Caco-2 (cell line): ENCODE data around the gene TTLL9. TPM values are rescaled to one million over a fixed set of nuclear protein-coding genes. Genes with fewer than 3 reads are reported as not detected.

Source experiments
- Bru-seq: library from RNA; stranded (reverse); fragments of 400-500 nt; gene quantifications from one replicate; lab custom pipeline; 2021; lab: Mats Ljungman, UMichigan
- BruChase-seq, 2 experiments: library from RNA; stranded (reverse); fragments of 400-500 nt; gene quantifications; one replicate each; lab custom pipeline; 2021; lab: Mats Ljungman, UMichigan
- BruUV-seq: library from RNA; stranded (reverse); fragments of 400-500 nt; replicated peaks from 2 replicates; lab custom pipeline; 2021; lab: Mats Ljungman, UMichigan
- CTCF ChIA-PET: fragments of 300-600 bp; sonication (Branson Sonifier 250); formaldehyde crosslinking; loops from one replicate; lab custom pipeline; 2022; ENCODE audit warnings: antibody characterized with exemption; lab: Charles Lee
- POLR2A ChIA-PET: fragments of 300-600 bp; sonication (Branson Sonifier 250); formaldehyde crosslinking; loops from one replicate; lab custom pipeline; 2022; ENCODE audit warnings: antibody characterized with exemption; lab: Charles Lee
- DNase-seq, 2 experiments: peaks; one replicate each; pipeline versions ENCODE4 v3.0.0 to v3.0.0-alpha.2; 2020 to 2022
- H3K27me3 ChIP-seq: replicated peaks from 2 replicates; pipeline ENCODE4 v1.6.0; 2011; ENCODE audit warnings: low read length; ENCODE audit not compliant: control insufficient read depth, insufficient read depth
- H3K36me3 ChIP-seq: 2 replicates; pipeline ENCODE4 v1.5.1; 2011; ENCODE audit warnings: low read length; ENCODE audit not compliant: control insufficient read depth, insufficient read depth
- H3K4me1 ChIP-seq: fragments of 250-450 bp; sonication (Bioruptor Pico); 2 replicates; pipeline ENCODE4 v1.5.1; 2020; ENCODE audit warnings: mild to moderate bottlenecking
- H3K4me3 ChIP-seq: 2 replicates; pipeline ENCODE4 v1.5.1; 2011; ENCODE audit warnings: low read depth, mild to moderate bottlenecking, control low read depth, low read length
- H3K9me3 ChIP-seq: fragments of 250-450 bp; sonication (Bioruptor Pico); 2 replicates; pipeline ENCODE4 v1.5.1; 2020; ENCODE audit warnings: mild to moderate bottlenecking, moderate library complexity
- H3K27ac Mint-ChIP-seq: one replicate; pipeline ENCODE4 v1.8.0; 2022; ENCODE audit warnings: mixed read lengths; ENCODE audit not compliant: unreplicated experiment
- H3K27me3 Mint-ChIP-seq: one replicate; pipeline ENCODE4 v1.8.0; 2022; ENCODE audit warnings: mixed read lengths; ENCODE audit not compliant: insufficient read depth, unreplicated experiment
- H3K36me3 Mint-ChIP-seq: one replicate; pipeline ENCODE4 v1.8.0; 2022; ENCODE audit warnings: mild to moderate bottlenecking, mixed read lengths; ENCODE audit not compliant: insufficient read depth, unreplicated experiment
- H3K4me1 Mint-ChIP-seq: one replicate; pipeline ENCODE4 v1.8.0; 2022; ENCODE audit warnings: low read depth, mixed read lengths; ENCODE audit not compliant: unreplicated experiment
- H3K4me3 Mint-ChIP-seq: one replicate; pipeline ENCODE4 v1.8.0; 2022; ENCODE audit warnings: mild to moderate bottlenecking, moderate library complexity, mixed read lengths; ENCODE audit not compliant: unreplicated experiment
- H3K9me3 Mint-ChIP-seq: one replicate; pipeline ENCODE4 v1.8.0; 2022; ENCODE audit warnings: mixed read lengths; ENCODE audit not compliant: unreplicated experiment
- intact Hi-C: fragments of 100-400 bp; cut with micrococcal nuclease; formaldehyde crosslinking; loops from one replicate; pipeline ENCODE4 v1.10.0; 2022; ENCODE audit not compliant: unreplicated experiment
- long read RNA-seq: library from polyadenylated mRNA; stranded (forward); transcript quantifications from one replicate; pipeline ENCODE4 v2.0.0, GENCODE V29; 2022
- total RNA-seq: library from RNA; stranded (reverse); gene quantifications from 2 replicates; pipeline ENCODE4 v1.2.3, GENCODE V29; 2022
- TF ChIP-seq, protein P1 (sequence below), 2 experiments: fragments of 200-600 bp in 1 of 2; IDR thresholded peaks; 1 replicate in 1 of 2; 2 replicates in 1 of 2; pipeline versions ENCODE4 v1.5.1 to v1.8.0; 2011 to 2022; ENCODE audit warnings: antibody characterized with exemption in 1 of 2, control low read depth in 1 of 2, inconsistent platforms in 1 of 2, low read depth in 1 of 2, low read length in 1 of 2, mild to moderate bottlenecking in 1 of 2, moderate library complexity in 1 of 2; ENCODE audit not compliant: insufficient read depth in 1 of 2, severe bottlenecking in 1 of 2, unreplicated experiment in 1 of 2

TTLL9 gene
- total RNA-seq (not detected in 2 replicates), Bru-seq, nascent RNA (percentile 29 among the genes with signal in this experiment), BruChase-seq, experiment 1, labeled RNA remaining after a 2-hour chase (percentile 20 among the genes with signal in this experiment), BruChase-seq, experiment 2, labeled RNA remaining after a 6-hour chase (percentile 18 among the genes with signal in this experiment)
- long read RNA-seq, partial matches to known transcripts: 0 of 1 reads
- long read RNA-seq, other reads (novel, unspliced or antisense): 1 of 1 reads

- POLR2A ChIA-PET: no interaction called here
- intact Hi-C loops: loop anchor here (1.0 kb wide), 2 partner anchors 9 kb away; no protein-coding TSS in a partner anchor
- H3K9me3 ChIP-seq: no peaks in the 10 kb centered on the region
- peak within 1 kb of the TSS; percentile 96 for H3K4me3 Mint-ChIP-seq
- peaks cover 15% of the 10 kb centered on the region for H3K4me1 ChIP-seq
- H3K27me3 ChIP-seq: no peaks in the 10 kb centered on the region
- no TSS peak for BruUV-seq
- peaks cover 22% of the 10 kb centered on the region for H3K27me3 Mint-ChIP-seq
- H3K9me3 Mint-ChIP-seq: no peaks in the 10 kb centered on the region
- peak; percentile 70 to 83 for DNase-seq
- CTCF ChIA-PET: interaction anchor here (0.5 to 2.2 kb wide), 5 partner anchors 17 to 225 kb away, joined by 3 to 7 read pairs (median 5); partner anchors contain the start of gene PDRG1
- H3K36me3 Mint-ChIP-seq: no peaks in the 10 kb centered on the region
- peak within 1 kb of the TSS; percentile 56 for H3K4me3 ChIP-seq
- TF ChIP-seq, protein P1, sequence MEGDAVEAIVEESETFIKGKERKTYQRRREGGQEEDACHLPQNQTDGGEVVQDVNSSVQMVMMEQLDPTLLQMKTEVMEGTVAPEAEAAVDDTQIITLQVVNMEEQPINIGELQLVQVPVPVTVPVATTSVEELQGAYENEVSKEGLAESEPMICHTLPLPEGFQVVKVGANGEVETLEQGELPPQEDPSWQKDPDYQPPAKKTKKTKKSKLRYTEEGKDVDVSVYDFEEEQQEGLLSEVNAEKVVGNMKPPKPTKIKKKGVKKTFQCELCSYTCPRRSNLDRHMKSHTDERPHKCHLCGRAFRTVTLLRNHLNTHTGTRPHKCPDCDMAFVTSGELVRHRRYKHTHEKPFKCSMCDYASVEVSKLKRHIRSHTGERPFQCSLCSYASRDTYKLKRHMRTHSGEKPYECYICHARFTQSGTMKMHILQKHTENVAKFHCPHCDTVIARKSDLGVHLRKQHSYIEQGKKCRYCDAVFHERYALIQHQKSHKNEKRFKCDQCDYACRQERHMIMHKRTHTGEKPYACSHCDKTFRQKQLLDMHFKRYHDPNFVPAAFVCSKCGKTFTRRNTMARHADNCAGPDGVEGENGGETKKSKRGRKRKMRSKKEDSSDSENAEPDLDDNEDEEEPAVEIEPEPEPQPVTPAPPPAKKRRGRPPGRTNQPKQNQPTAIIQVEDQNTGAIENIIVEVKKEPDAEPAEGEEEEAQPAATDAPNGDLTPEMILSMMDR (IDR thresholded peaks at IDR 0.05; ENCODE audit: insufficient read depth in 1 of 2, low read depth in 1 of 2, low read length in 1 of 2, severe bottlenecking in 1 of 2, unreplicated experiment in 1 of 2): no peak
- H3K4me1 Mint-ChIP-seq: peaks cover 15% of the 10 kb centered on the region
- H3K27ac Mint-ChIP-seq: peak within 1 kb of the TSS; percentile 64
- no peaks in the 10 kb centered on the region for H3K36me3 ChIP-seq
Measured at GRCh38 chr20:31869942-31870725, at the start of gene TTLL9, which contains the start of gene DUSP15. Gene TTLL9 (plus strand): TSS chr20:31870634. CDS start chr20:31871127, 493 bp downstream. Gene DUSP15 (minus strand): TSS chr20:31870527. CDS start chr20:31870337, 190 bp downstream.

DNA sequence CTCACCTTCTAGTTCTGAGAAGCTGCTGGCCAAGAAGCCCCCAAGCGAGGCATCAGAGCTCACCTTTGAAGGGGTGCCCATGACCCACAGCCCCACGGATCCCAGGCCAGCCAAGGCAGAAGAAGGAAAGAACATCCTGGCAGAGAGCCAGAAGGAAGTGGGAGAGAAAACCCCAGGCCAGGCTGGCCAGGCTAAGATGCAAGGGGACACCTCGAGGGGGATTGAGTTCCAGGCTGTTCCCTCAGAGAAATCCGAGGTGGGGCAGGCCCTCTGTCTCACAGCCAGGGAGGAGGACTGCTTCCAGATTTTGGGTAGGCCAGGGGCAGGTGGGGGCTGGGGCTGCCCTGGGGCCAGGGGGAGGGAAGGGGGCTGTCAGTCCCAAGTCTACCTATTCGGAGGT is 49.0 kb upstream of the TTLL9 start:
- TF ChIP-seq, protein P1 (IDR thresholded peaks at IDR 0.05; ENCODE audit: insufficient read depth in 1 of 2, low read depth in 1 of 2, low read length in 1 of 2, severe bottlenecking in 1 of 2, unreplicated experiment in 1 of 2): no peak
- no peak for DNase-seq
- intact Hi-C loops: no loop called here
- Mint-ChIP-seq H3K36me3 (no peaks in the 10 kb centered on the region), H3K4me1 (no peaks in the 10 kb centered on the region), H3K4me3 (no peak overlapping the region), H3K27ac (no peak overlapping the region), H3K27me3 (no peaks in the 10 kb centered on the region), H3K9me3 (no peaks in the 10 kb centered on the region)
- no peaks in the 10 kb centered on the region for H3K27me3 ChIP-seq
- H3K4me1 ChIP-seq: no peaks in the 10 kb centered on the region
- no peaks in the 10 kb centered on the region for H3K9me3 ChIP-seq
- CTCF ChIA-PET: interaction anchor here (1.0 to 3.0 kb wide), 3 partner anchors 25 to 271 kb away, joined by 3 to 21 read pairs (median 4); no protein-coding TSS in a partner anchor
- POLR2A ChIA-PET: no interaction called here
- no peaks in the 10 kb centered on the region for H3K36me3 ChIP-seq
- H3K4me3 ChIP-seq: no peak overlapping the region
- no TSS peak for BruUV-seq
